ENCODE measurements around the gene FOSL1.

FOSL1 gene

DNA sequence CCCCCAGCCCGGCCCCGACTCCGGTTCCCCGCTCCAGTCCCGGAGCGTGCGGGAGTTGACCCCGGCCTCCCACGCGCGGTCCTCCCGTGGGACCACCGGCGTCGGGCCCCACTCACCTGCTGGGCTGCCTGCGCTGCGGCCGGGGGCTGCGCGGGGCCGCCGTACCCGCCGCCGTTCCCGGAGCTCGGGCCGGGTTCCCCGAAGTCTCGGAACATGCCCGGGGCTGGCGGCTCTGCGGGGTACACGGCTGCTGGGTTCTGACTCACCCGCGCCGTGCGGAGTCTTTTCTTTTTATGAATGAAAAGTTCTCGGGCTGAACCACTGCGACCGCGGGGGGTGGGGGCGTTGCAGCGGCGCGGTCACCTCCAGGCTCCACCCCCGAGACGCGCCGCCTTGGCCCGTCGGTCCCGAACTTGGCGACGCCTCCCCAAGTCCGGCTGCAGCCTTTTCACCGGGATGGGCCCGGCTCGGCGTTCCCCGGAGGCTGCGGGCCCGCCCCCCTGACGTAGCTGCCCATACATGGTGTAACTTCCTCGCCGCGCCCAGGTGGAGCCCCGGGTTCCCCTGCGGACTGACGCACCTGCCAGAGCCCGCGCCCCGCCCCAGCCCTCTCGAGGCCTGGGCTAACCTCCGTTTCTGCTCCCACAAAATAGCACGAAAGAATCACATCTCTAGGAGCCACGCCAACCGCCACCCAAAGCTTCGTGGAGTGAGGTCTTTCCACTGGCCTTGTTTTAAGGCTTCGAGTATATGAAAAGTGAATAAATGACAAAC, at the start of gene FOSL1:
Gene FOSL1, minus strand, starts transcription at position 264 of the 774 bp plus-strand sequence. Its CDS starts 49 bp downstream, at position 215.
- TF ChIP-seq, protein P1, sequence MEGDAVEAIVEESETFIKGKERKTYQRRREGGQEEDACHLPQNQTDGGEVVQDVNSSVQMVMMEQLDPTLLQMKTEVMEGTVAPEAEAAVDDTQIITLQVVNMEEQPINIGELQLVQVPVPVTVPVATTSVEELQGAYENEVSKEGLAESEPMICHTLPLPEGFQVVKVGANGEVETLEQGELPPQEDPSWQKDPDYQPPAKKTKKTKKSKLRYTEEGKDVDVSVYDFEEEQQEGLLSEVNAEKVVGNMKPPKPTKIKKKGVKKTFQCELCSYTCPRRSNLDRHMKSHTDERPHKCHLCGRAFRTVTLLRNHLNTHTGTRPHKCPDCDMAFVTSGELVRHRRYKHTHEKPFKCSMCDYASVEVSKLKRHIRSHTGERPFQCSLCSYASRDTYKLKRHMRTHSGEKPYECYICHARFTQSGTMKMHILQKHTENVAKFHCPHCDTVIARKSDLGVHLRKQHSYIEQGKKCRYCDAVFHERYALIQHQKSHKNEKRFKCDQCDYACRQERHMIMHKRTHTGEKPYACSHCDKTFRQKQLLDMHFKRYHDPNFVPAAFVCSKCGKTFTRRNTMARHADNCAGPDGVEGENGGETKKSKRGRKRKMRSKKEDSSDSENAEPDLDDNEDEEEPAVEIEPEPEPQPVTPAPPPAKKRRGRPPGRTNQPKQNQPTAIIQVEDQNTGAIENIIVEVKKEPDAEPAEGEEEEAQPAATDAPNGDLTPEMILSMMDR (IDR thresholded peaks at IDR 0.05; ENCODE audit: extremely low read depth, insufficient read depth, missing control alignments), result no peak
- peak; percentile 95 for DNase-seq (ENCODE audit: low spot score)
- in situ Hi-C loops (cut with MboI; ENCODE audit: low pct_unique_long_range_greater_than_20kb, low sequenced_read_pairs, unreplicated experiment), result no loop called here

DNA sequence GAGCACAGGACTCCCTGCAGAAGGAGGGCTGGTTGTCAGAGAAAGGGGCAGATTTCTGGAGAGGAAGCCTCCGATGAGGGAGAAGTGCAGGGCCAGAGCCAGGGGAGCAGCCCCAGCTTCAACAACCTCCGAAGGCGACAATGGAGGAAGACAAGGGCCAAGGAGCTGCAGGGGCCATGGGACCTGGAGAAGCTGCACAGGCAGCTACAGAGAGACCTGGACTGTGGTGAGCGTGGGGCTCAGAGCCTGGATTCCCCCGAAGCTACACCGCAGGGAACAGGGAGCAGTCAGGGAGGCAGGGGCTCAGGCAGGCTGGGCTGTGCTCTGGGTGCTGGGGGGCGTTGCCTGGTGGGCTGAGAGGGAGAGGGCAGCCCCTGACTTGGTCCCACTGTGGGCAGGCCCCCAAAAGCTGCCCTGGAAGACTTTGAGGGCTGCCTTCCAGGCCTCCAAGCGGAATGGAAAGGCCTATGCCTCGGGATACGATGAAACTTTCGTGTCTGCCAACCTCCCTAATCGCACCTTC, 47.5 kb upstream of the FOSL1 start:
- no peak for DNase-seq (ENCODE audit: low spot score)
- in situ Hi-C loops (cut with MboI; ENCODE audit: low pct_unique_long_range_greater_than_20kb, low sequenced_read_pairs, unreplicated experiment), result no loop called here
- TF ChIP-seq, protein P1 (IDR thresholded peaks at IDR 0.05; ENCODE audit: extremely low read depth, insufficient read depth, missing control alignments), result no peak

GRCh38 chr11:65947133-65947532, 46.9 kb upstream of the FOSL1 start:
- in situ Hi-C loops (cut with MboI; ENCODE audit: low pct_unique_long_range_greater_than_20kb, low sequenced_read_pairs, unreplicated experiment), result no loop called here
- DNase-seq (ENCODE audit: low spot score), result no peak
- TF ChIP-seq, protein P1 (IDR thresholded peaks at IDR 0.05; ENCODE audit: extremely low read depth, insufficient read depth, missing control alignments), result no peak

DNA sequence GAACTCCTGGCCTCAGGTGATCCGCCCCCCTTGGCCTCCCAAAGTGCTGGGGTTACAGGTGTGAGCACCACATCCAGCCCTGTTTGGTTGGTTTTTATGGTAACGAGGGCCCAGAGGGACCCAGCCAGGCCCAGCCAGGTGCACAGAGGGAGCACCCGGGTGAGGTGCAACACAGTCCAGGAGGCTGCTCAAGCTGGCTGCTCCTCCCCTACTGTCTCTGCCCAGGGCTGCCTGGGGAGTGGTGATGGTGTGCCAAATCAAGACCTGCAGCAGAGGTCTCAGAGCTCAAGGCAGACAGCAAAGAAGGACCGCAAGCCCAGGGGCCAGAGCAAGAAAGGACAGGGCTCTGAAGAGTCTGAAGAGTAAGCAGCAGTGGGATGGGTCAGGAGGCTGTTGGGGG, 46.5 kb upstream of the FOSL1 start:
- no peak for DNase-seq (ENCODE audit: low spot score)
- in situ Hi-C loops (cut with MboI; ENCODE audit: low pct_unique_long_range_greater_than_20kb, low sequenced_read_pairs, unreplicated experiment), result no loop called here
- TF ChIP-seq, protein P1 (IDR thresholded peaks at IDR 0.05; ENCODE audit: extremely low read depth, insufficient read depth, missing control alignments), result no peak

- DNase-seq (ENCODE audit: low spot score), result no peak
- TF ChIP-seq, protein P1 (IDR thresholded peaks at IDR 0.05; ENCODE audit: extremely low read depth, insufficient read depth, missing control alignments), result no peak
- in situ Hi-C loops (cut with MboI; ENCODE audit: low pct_unique_long_range_greater_than_20kb, low sequenced_read_pairs, unreplicated experiment), result no loop called here
Measured at GRCh38 chr11:65945941-65946558, 45.9 kb upstream of the FOSL1 start.

GRCh38 chr11:65945430-65945911, 45.3 kb upstream of the FOSL1 start, which contains the start of gene TSGA10IP:
Gene TSGA10IP, plus strand, starts transcription at chr11:65945480. Its CDS starts 196 bp downstream, at chr11:65945676.
- DNase-seq (ENCODE audit: low spot score), result no peak
- in situ Hi-C loops (cut with MboI; ENCODE audit: low pct_unique_long_range_greater_than_20kb, low sequenced_read_pairs, unreplicated experiment), result no loop called here
- TF ChIP-seq, protein P1 (IDR thresholded peaks at IDR 0.05; ENCODE audit: extremely low read depth, insufficient read depth, missing control alignments), result no peak
